T-helper 1 cell treated with Interleukin-12 subunit alpha and Interleukin-12 subunit beta and Interleukin-4 antibody, amounts not matched to agents 30 ng/mL and 1 ng/mL, for 36 hours (primary cell): ENCODE results near the gene KSR1. TPM values are rescaled to one million over a fixed set of nuclear protein-coding genes. Genes with fewer than 3 reads are reported as not detected.

Experiments
- intact Hi-C: fragments of 100-400 bp; cut with micrococcal nuclease; formaldehyde crosslinking; loops from one replicate; pipeline ENCODE4 v1.15.1; 2024
- total RNA-seq: library from RNA; stranded (reverse); gene quantifications from 2 replicates; pipeline ENCODE4 v1.2.3, GENCODE V29; 2022

Gene KSR1
- total RNA-seq, 1 donor from 2014 or later = 134 TPM

- intact Hi-C loops = loop anchor here (10.0 kb wide), 1 partner anchor 117 kb away; no protein-coding TSS in a partner anchor
These were observed 75.3 kb downstream of the KSR1 start for GRCh38 chr17:27531469-27531961.

- intact Hi-C loops = loop anchor here (10.0 kb wide), 1 partner anchor 118 kb away; no protein-coding TSS in a partner anchor
These were observed 76.3 kb downstream of the KSR1 start for GRCh38 chr17:27532269-27533263.

- intact Hi-C loops = loop anchor here (10.0 kb wide), 1 partner anchor 119 kb away; no protein-coding TSS in a partner anchor
These were observed 77.9 kb downstream of the KSR1 start for GRCh38 chr17:27533874-27534815.

GRCh38 chr17:27535178-27535928 lies 79.1 kb downstream of the KSR1 start:
- intact Hi-C loops = loop anchor here (10.0 kb wide), 1 partner anchor 121 kb away; no protein-coding TSS in a partner anchor

GRCh38 chr17:27535975-27536374 lies 79.7 kb downstream of the KSR1 start:
- intact Hi-C loops = loop anchor here (10.0 kb wide), 1 partner anchor 121 kb away; no protein-coding TSS in a partner anchor

GRCh38 chr17:27536781-27537180 lies 80.5 kb downstream of the KSR1 start:
- intact Hi-C loops = loop anchor here (10.0 kb wide), 1 partner anchor 122 kb away; no protein-coding TSS in a partner anchor

- intact Hi-C loops = loop anchor here (10.0 kb wide), 1 partner anchor 124 kb away; no protein-coding TSS in a partner anchor
These were observed 82.1 kb downstream of the KSR1 start for GRCh38 chr17:27538156-27538955.

- intact Hi-C loops = loop anchor here (10.0 kb wide), 1 partner anchor 124 kb away; no protein-coding TSS in a partner anchor
These were observed 82.9 kb downstream of the KSR1 start for GRCh38 chr17:27539152-27539551.

- intact Hi-C loops = loop anchor here (10.0 kb wide), 1 partner anchor 125 kb away; no protein-coding TSS in a partner anchor
These were observed 83.6 kb downstream of the KSR1 start for GRCh38 chr17:27539794-27540317.

GRCh38 chr17:27540318-27541101 lies 84.3 kb downstream of the KSR1 start:
- intact Hi-C loops = no loop called here

GRCh38 chr17:27541301-27542023 lies 85.2 kb downstream of the KSR1 start:
- intact Hi-C loops = no loop called here

- intact Hi-C loops = no loop called here
These were observed 86.7 kb downstream of the KSR1 start for GRCh38 chr17:27542841-27543463.

GRCh38 chr17:27543464-27543856 lies 87.2 kb downstream of the KSR1 start:
- intact Hi-C loops = no loop called here

- intact Hi-C loops = loop anchor here (1.0 kb wide), 7 partner anchors 18 to 190 kb away; partner anchors contain the start of gene KSR1
These were observed 87.7 kb downstream of the KSR1 start for GRCh38 chr17:27543958-27544349.

GRCh38 chr17:27544350-27545131 lies 88.3 kb downstream of the KSR1 start:
- intact Hi-C loops = loop anchor here (1.0 kb wide), 7 partner anchors 18 to 190 kb away; partner anchors contain the start of gene KSR1
